IMR-90 (cell line): ENCODE measurements around the gene AQP5. TPM values are rescaled to one million over a fixed set of nuclear protein-coding genes. Genes with fewer than 3 reads are reported as not detected.
A peak's percentile ranks its signal among the peaks of the same experiment; 100 is the strongest.

Experiments
- ATAC-seq: fragments of 200-7000 bp; cut with Tn5 transposase; 2 replicates; pipeline ENCODE4 v1.9.1; 2020; ENCODE audit warnings: low read depth, mild to moderate bottlenecking, moderate library complexity
- BruUV-seq: library from RNA; stranded (reverse); fragments of 400-500 nt; replicated peaks from 2 replicates; lab custom pipeline; 2021; lab: Mats Ljungman, UMichigan
- CTCF ChIA-PET: fragments of 300-600 bp; formaldehyde crosslinking; extraction: SDS; loops from one replicate; lab custom pipeline; 2021; ENCODE audit warnings: antibody characterized with exemption; lab: Yijun Ruan, JAX
- POLR2A ChIA-PET: fragments of 300-600 bp; sonication (Branson Sonifier 250); formaldehyde crosslinking; loops from one replicate; lab custom pipeline; 2022; ENCODE audit warnings: antibody characterized with exemption; ENCODE audit not compliant: unreplicated experiment; lab: Charles Lee
- DNase-seq: peaks from one replicate; pipeline ENCODE4 v3.0.0; 2013
- H2AFZ ChIP-seq: replicated peaks from 2 replicates; pipeline ENCODE3; 2013; ENCODE audit warnings: low read length, mild to moderate bottlenecking; ENCODE audit not compliant: poor library complexity
- H2AK5ac ChIP-seq: 2 replicates; pipeline ENCODE4 v1.6.1; 2013; ENCODE audit warnings: low read depth, low read length, inconsistent platforms
- H2AK9ac ChIP-seq: replicated peaks from 2 replicates; pipeline ENCODE3; 2013; ENCODE audit warnings: mild to moderate bottlenecking, low read depth, low read length, moderate library complexity; ENCODE audit not compliant: poor library complexity
- H2BK120ac ChIP-seq: 2 replicates; pipeline ENCODE4 v1.6.1; 2013; ENCODE audit warnings: low read depth, low read length, inconsistent platforms
- H2BK15ac ChIP-seq: 3 replicates; pipeline ENCODE4 v1.6.1; 2013; ENCODE audit warnings: low read depth, low read length, inconsistent platforms
- H2BK20ac ChIP-seq: 2 replicates; pipeline ENCODE4 v1.6.1; 2013; ENCODE audit warnings: low read depth, mild to moderate bottlenecking, inconsistent platforms, low read length, moderate library complexity
- H2BK5ac ChIP-seq: 2 replicates; pipeline ENCODE4 v1.6.1; 2013; ENCODE audit warnings: mild to moderate bottlenecking, low read depth, low read length, inconsistent platforms; ENCODE audit not compliant: poor library complexity, severe bottlenecking
- H3K14ac ChIP-seq: replicated peaks from 2 replicates; pipeline ENCODE4 v1.6.1; 2013; ENCODE audit warnings: low read depth, low read length, inconsistent platforms
- H3K18ac ChIP-seq: 2 replicates; pipeline ENCODE4 v1.6.1; 2013; ENCODE audit warnings: low read depth, low read length, control low read depth
- H3K23ac ChIP-seq: 2 replicates; pipeline ENCODE4 v1.6.1; 2013; ENCODE audit warnings: low read depth, low read length, inconsistent platforms
- H3K27ac ChIP-seq: 2 replicates; pipeline ENCODE4 v1.5.1; 2013; ENCODE audit warnings: mild to moderate bottlenecking, control low read depth, low read length; ENCODE audit not compliant: insufficient read depth
- H3K27me3 ChIP-seq: 2 replicates; pipeline ENCODE4 v1.6.1; 2013; ENCODE audit warnings: low read length; ENCODE audit not compliant: control insufficient read depth, insufficient read depth
- H3K36me3 ChIP-seq: 2 replicates; pipeline ENCODE4 v1.6.1; 2013; ENCODE audit warnings: low read length, mixed read lengths; ENCODE audit not compliant: control insufficient read depth, insufficient read depth
- H3K4ac ChIP-seq: 2 replicates; pipeline ENCODE4 v1.6.1; 2013; ENCODE audit warnings: low read depth, low read length, inconsistent platforms
- H3K4me1 ChIP-seq: 2 replicates; pipeline ENCODE4 v1.6.1; 2013; ENCODE audit warnings: low read length, mixed read lengths; ENCODE audit not compliant: control insufficient read depth, insufficient read depth
- H3K4me2 ChIP-seq: 2 replicates; pipeline ENCODE4 v1.6.1; 2013; ENCODE audit warnings: low read depth, mild to moderate bottlenecking, control low read depth, low read length, moderate library complexity
- H3K4me3 ChIP-seq: 2 replicates; pipeline ENCODE4 v1.5.1; 2013; ENCODE audit warnings: low read depth, mild to moderate bottlenecking, control low read depth, low read length, moderate library complexity; ENCODE audit not compliant: insufficient read depth
- H3K56ac ChIP-seq: 2 replicates; pipeline ENCODE4 v1.6.1; 2013; ENCODE audit warnings: low read length, inconsistent platforms; ENCODE audit not compliant: insufficient read depth; ENCODE audit errors: extremely low read depth
- H3K79me1 ChIP-seq, 2 experiments: 2 replicates each; pipeline ENCODE4 v1.6.1; 2013; ENCODE audit warnings: low read length in 2 of 2, inconsistent platforms in 1 of 2, low read depth in 1 of 2
- H3K9ac ChIP-seq: 2 replicates; pipeline ENCODE4 v1.6.1; 2013; ENCODE audit warnings: low read depth, low read length, control low read depth
- H3K9me1 ChIP-seq: 2 replicates; pipeline ENCODE4 v1.6.1; 2013; ENCODE audit warnings: low read length, inconsistent platforms; ENCODE audit not compliant: insufficient read depth
- H3K9me3 ChIP-seq: 2 replicates; pipeline ENCODE4 v1.6.1; 2013; ENCODE audit warnings: low read length; ENCODE audit not compliant: control insufficient read depth, insufficient read depth
- H4K20me1 ChIP-seq: 2 replicates; pipeline ENCODE4 v1.6.1; 2013; ENCODE audit warnings: low read length, inconsistent platforms; ENCODE audit not compliant: insufficient read depth
- H4K5ac ChIP-seq: 2 replicates; pipeline ENCODE4 v1.6.1; 2013; ENCODE audit warnings: mild to moderate bottlenecking, low read depth, low read length, control low read depth
- H4K8ac ChIP-seq, 2 experiments: 2 replicates each; pipeline ENCODE4 v1.6.1; 2013; ENCODE audit warnings: low read depth in 2 of 2, low read length in 2 of 2, control low read depth in 1 of 2, inconsistent platforms in 1 of 2
- H4K91ac ChIP-seq: 2 replicates; pipeline ENCODE4 v1.6.1; 2013; ENCODE audit warnings: low read depth, low read length, inconsistent platforms; ENCODE audit not compliant: insufficient read depth
- BHLHE40 ChIP-seq: fragments of 150-350 bp; IDR thresholded peaks from 2 replicates; pipeline ENCODE4 v1.6.1; 2016; ENCODE audit warnings: mild to moderate bottlenecking, low read depth, low read length
- ELK1 ChIP-seq: fragments of 150-350 bp; IDR thresholded peaks from 2 replicates; pipeline ENCODE4 v1.6.1; 2016; ENCODE audit warnings: low read depth, mild to moderate bottlenecking, low read length, moderate library complexity, borderline replicate concordance
- RFX5 ChIP-seq: IDR thresholded peaks from 2 replicates; pipeline ENCODE4 v1.8.0; 2012; ENCODE audit warnings: low read depth, mild to moderate bottlenecking, low read length, moderate library complexity
- WGBS, 2 experiments: methylation state at CpG; one replicate each; pipeline versions ENCODE4 v1.1.5 to v1.1.7; 2013; ENCODE audit warnings: missing lambda C conversion rate in 2 of 2; ENCODE audit not compliant: insufficient read length in 1 of 2; ENCODE audit errors: extremely low coverage in 2 of 2; 5-methylcytosine and 5-hydroxymethylcytosine counted together
- dilution Hi-C: fragments of 300-500 bp; cut with HindIII; formaldehyde crosslinking; loops from one replicate; pipeline ENCODE4 v1.14.3; 2018; ENCODE audit warnings: low sequenced_read_pairs; ENCODE audit not compliant: unreplicated experiment
- in situ Hi-C: fragments of 300-500 bp; cut with MboI; formaldehyde crosslinking; loops from 3 replicates; pipeline ENCODE4 v1.14.3; 2019; ENCODE audit warnings: low sequenced_read_pairs, inconsistent platforms, mixed read lengths
- intact Hi-C: fragments of 100-400 bp; cut with micrococcal nuclease; formaldehyde crosslinking; loops from 2 replicates; pipeline ENCODE4 v1.10.0; 2022
- polyA plus RNA-seq, 3 experiments: library from polyadenylated mRNA; depleted of rRNA; stranded (reverse); fragments of >200 nt; gene quantifications; 2 replicates each; pipeline ENCODE4 v1.2.3, GENCODE V29; 2012; ENCODE audit warnings: low replicate concordance in 1 of 3
- total RNA-seq: library from RNA; depleted of rRNA; stranded (reverse); fragments of >200 nt; gene quantifications from 2 replicates; pipeline ENCODE4 v1.2.3, GENCODE V29; 2012; rRNA removed

Gene AQP5
- total and polyA plus RNA-seq, 2 of the 4 experiments (the other 2 are of a cell fraction): not detected

DNA sequence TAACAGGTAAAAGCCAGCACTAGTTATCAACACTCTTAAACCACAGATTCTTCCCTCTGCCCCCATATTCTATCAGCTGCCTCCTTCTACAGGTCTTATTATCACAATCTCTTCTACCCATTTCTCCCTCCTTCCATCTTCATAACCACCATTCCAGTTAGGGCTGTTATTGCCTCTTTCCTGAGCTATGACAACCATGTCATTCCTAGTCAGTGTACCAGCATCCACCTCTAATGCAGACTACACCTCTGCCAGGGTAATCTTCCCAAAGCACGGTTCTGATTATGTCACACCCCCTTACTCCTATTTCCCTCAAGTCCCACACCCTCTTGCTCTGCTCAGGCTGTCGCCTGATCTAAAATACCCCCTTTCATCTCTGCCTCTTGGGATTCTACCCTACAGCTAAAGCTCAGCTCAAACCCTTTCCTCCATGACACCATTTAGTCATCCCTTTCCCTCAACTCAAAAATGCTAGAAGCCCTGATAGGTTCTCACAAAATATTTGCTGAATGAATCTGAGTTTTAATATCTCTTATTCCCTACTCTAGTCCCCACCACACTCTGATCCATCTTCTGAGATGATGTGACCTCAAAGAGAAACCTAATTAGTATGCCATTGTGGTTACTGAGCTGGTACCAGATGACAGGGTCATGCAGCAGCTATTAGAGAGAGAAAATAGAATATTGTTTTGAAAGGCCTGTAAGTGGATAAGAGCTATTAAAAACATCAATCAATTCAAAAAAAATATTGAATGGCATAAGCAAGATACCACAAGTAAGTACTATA lies 51.9 kb downstream of the AQP5 start (continued):
- TF ChIP-seq BHLHE40: no peak

DNA sequence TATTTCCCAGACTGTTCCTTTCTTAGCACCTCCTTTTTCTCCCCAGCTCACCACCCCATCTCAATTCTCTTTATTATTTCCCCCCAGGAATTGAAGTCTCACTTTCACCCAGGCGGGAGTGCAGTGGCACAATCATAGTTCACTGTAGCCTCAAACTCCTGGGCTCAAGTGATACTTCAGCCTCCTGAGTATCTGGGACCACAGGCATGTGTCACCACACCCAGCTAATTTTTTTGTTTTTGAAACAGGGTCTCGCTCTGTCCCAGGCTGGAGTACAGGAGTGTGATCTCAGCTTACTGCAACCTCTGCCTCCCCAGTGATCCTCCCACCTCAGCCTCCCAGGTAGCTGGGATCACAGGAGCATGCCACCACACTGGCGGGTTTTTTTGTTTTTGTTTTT lies 52.7 kb downstream of the AQP5 start:
- H3K27me3 ChIP-seq: no peaks in the 10 kb centered on the region
- no peak overlapping the region for H3K4me3 ChIP-seq
- no peak overlapping the region for H3K27ac ChIP-seq
- H2BK20ac ChIP-seq: no peak overlapping the region
- H2AFZ ChIP-seq: no peak overlapping the region
- no peak overlapping the region for H2BK5ac ChIP-seq
- no peak overlapping the region; the same call in 1 of the 2 replicates for H4K5ac ChIP-seq
- ChIA-PET POLR2A (no interaction called here), CTCF (no interaction called here)
- WGBS, 2 experiments: 100% methylated on average over 1 of the region's 3 CpGs; no CpG with 5 or more reads in 1 of the 2 experiments
- BruUV-seq: no TSS peak
- no peak overlapping the region for H3K4ac ChIP-seq
- H2BK120ac ChIP-seq: no peak overlapping the region
- no peak overlapping the region for H4K91ac ChIP-seq
- H3K4me1 ChIP-seq: peaks cover 6% of the 10 kb centered on the region
- TF ChIP-seq RFX5 (no peak), ELK1 (no peak)
- no peak overlapping the region for H3K14ac ChIP-seq
- H3K9me1 ChIP-seq: peaks cover 4% of the 10 kb centered on the region; the same call in 1 of the 2 replicates
- H3K79me1 ChIP-seq: peaks cover 24 to 40% of the 10 kb centered on the region in 2 experiments
- H3K56ac ChIP-seq: no peak overlapping the region
- H3K9me3 ChIP-seq: no peaks in the 10 kb centered on the region
- intact Hi-C loops (no loop called here), dilution Hi-C loops (no loop called here), in situ Hi-C loops (no loop called here)
- peak overlapping the region in 1 of 2 experiments; percentile 24; a peak in 1 of 4 replicates for H4K8ac ChIP-seq
- ATAC-seq (no peak), DNase-seq (no peak)
- H3K36me3 ChIP-seq: 0 out of 2 replicates have a peak, but pooled peaks cover 3% of the 10 kb centered on the region
- H3K4me2 ChIP-seq: no peak overlapping the region
- H2BK15ac ChIP-seq: no peak overlapping the region
- H2AK5ac ChIP-seq: no peak overlapping the region
- no peak overlapping the region for H3K9ac ChIP-seq
- no peak overlapping the region for H3K23ac ChIP-seq
- no peak overlapping the region for H3K18ac ChIP-seq
- H4K20me1 ChIP-seq: no peaks in the 10 kb centered on the region; the same call in none of the 2 replicates
- H2AK9ac ChIP-seq: no peak overlapping the region

Other genes starting within 250 kb of the AQP5 start
- gene TMBIM6, start 220.3 kb upstream of the AQP5 start, total RNA-seq: 255 and 369 TPM in 2 replicates
- gene TMBIM6, start 220.3 kb upstream of the AQP5 start, polyA plus RNA-seq (2012; rRNA removed): 267 and 285 TPM in 2 replicates
- 6.1 and 7.2 TPM in 2 replicates for gene NCKAP5L, start 133.5 kb upstream of the AQP5 start, total RNA-seq
- 14.4 and 16.4 TPM in 2 replicates for gene NCKAP5L, start 133.5 kb upstream of the AQP5 start, polyA plus RNA-seq (2012; rRNA removed)
- gene BCDIN3D, start 118.8 kb upstream of the AQP5 start, total RNA-seq: 2.3 and 2.5 TPM in 2 replicates
- gene BCDIN3D, start 118.8 kb upstream of the AQP5 start, polyA plus RNA-seq (2012; rRNA removed): 1.7 and 2.3 TPM in 2 replicates
- gene FAIM2, start 58.0 kb upstream of the AQP5 start, total RNA-seq: 0.72 and 0.83 TPM in 2 replicates
- 5.0 and 5.3 TPM in 2 replicates for gene FAIM2, start 58.0 kb upstream of the AQP5 start, polyA plus RNA-seq (2012; rRNA removed)
- gene AQP2, start 11.1 kb upstream of the AQP5 start, total RNA-seq: not detected in 2 replicates
- not detected in 2 replicates for gene AQP2, start 11.1 kb upstream of the AQP5 start, polyA plus RNA-seq (2012; rRNA removed)
- not detected in 2 replicates for gene AQP6, start 11.1 kb downstream of the AQP5 start, total RNA-seq
- not detected in 2 replicates for gene AQP6, start 11.1 kb downstream of the AQP5 start, polyA plus RNA-seq (2012; rRNA removed)
- gene RACGAP1, start 63.6 kb downstream of the AQP5 start, total RNA-seq: 93.9 and 110 TPM in 2 replicates
- 29.5 and 37.9 TPM in 2 replicates for gene RACGAP1, start 63.6 kb downstream of the AQP5 start, polyA plus RNA-seq (2012; rRNA removed)
- 1.4 and 1.6 TPM in 2 replicates for gene ASIC1, start 95.7 kb downstream of the AQP5 start, total RNA-seq
- 9.5 and 9.9 TPM in 2 replicates for gene ASIC1, start 95.7 kb downstream of the AQP5 start, polyA plus RNA-seq (2012; rRNA removed)
- gene SMARCD1, start 123.5 kb downstream of the AQP5 start, total RNA-seq: 28.1 TPM in 2 replicates
- gene SMARCD1, start 123.5 kb downstream of the AQP5 start, polyA plus RNA-seq (2012; rRNA removed): 43.9 and 47.9 TPM in 2 replicates
- gene GPD1, start 142.1 kb downstream of the AQP5 start, total RNA-seq: 0.18 TPM in 1 of 2 replicates, not detected in the other
- 0.05 and 0.06 TPM in 2 replicates for gene GPD1, start 142.1 kb downstream of the AQP5 start, polyA plus RNA-seq (2012; rRNA removed)
- 30.0 and 30.8 TPM in 2 replicates for gene COX14, start 150.4 kb downstream of the AQP5 start, total RNA-seq
- gene COX14, start 150.4 kb downstream of the AQP5 start, polyA plus RNA-seq (2012; rRNA removed): 81.8 and 98.5 TPM in 2 replicates
- 40.3 and 47.5 TPM in 2 replicates for gene CERS5, start 205.5 kb downstream of the AQP5 start, total RNA-seq
- gene CERS5, start 205.5 kb downstream of the AQP5 start, polyA plus RNA-seq (2012; rRNA removed): 58.7 and 60.3 TPM in 2 replicates